Naive thymus-derived CD4-positive, alpha-beta T cell (primary cell): Measurements from ENCODE around the gene KRTAP19-5. TPM values are rescaled to one million over a fixed set of nuclear protein-coding genes. Genes with fewer than 3 reads are reported as not detected.

Experiments used
- ATAC-seq: fragments of 150-1000 bp; cut with Tn5 transposase; 2 replicates; pipeline ENCODE4 v1.10.0; 2021; ENCODE audit warnings: mild to moderate bottlenecking, moderate library complexity
- CTCF ChIA-PET: fragments of 350-600 bp; sonication (Branson Sonifier 250); formaldehyde crosslinking; loops from one replicate; lab custom pipeline; 2021; ENCODE audit warnings: antibody characterized with exemption; lab: Charles Lee
- POLR2A ChIA-PET: fragments of 350-600 bp; sonication (Branson Sonifier 250); formaldehyde crosslinking; loops from one replicate; lab custom pipeline; 2021; ENCODE audit warnings: antibody characterized with exemption, inconsistent platforms; lab: Charles Lee
- DNase-seq, 9 donors: peaks; one replicate each; pipeline versions ENCODE4 v3.0.0 to v3.0.0-alpha.2; 2020 to 2022; ENCODE audit warnings: mixed read lengths in 1 of 9
- H3K27ac ChIP-seq: one replicate; pipeline ENCODE4 v1.7.0; 2013; ENCODE audit warnings: mild to moderate bottlenecking, low read depth, low read length, moderate library complexity
- H3K27me3 ChIP-seq, 2 donors: one replicate each; pipeline ENCODE4 v1.7.0; 2013; ENCODE audit warnings: low read length in 2 of 2, mild to moderate bottlenecking in 2 of 2, moderate library complexity in 2 of 2; ENCODE audit not compliant: control insufficient read depth in 2 of 2, insufficient read depth in 2 of 2
- H3K36me3 ChIP-seq, 3 experiments: 1 replicate in 2 of 3; 2 replicates in 1 of 3; pipeline ENCODE4 v1.7.0; 2013; ENCODE audit warnings: low read length in 3 of 3, mild to moderate bottlenecking in 3 of 3, moderate library complexity in 1 of 3; ENCODE audit not compliant: insufficient read depth in 3 of 3, control insufficient read depth in 2 of 3
- H3K4me1 ChIP-seq, 2 donors: one replicate each; pipeline ENCODE4 v1.7.0; 2013; ENCODE audit warnings: low read length in 2 of 2, mild to moderate bottlenecking in 2 of 2, moderate library complexity in 1 of 2; ENCODE audit not compliant: control insufficient read depth in 2 of 2, insufficient read depth in 2 of 2
- H3K4me3 ChIP-seq: 2 replicates; pipeline ENCODE4 v1.7.0; 2013; ENCODE audit warnings: mild to moderate bottlenecking, low read length
- H3K9me3 ChIP-seq, 3 experiments: 1 replicate in 2 of 3; 2 replicates in 1 of 3; pipeline ENCODE4 v1.7.0; 2013; ENCODE audit warnings: low read length in 3 of 3; ENCODE audit not compliant: control insufficient read depth in 2 of 3
- H3K27ac Mint-ChIP-seq, 9 donors: one replicate each; pipeline ENCODE4 v1.8.0; 2020 to 2022; ENCODE audit warnings: mixed read lengths in 9 of 9, mild to moderate bottlenecking in 8 of 9, moderate library complexity in 5 of 9, inconsistent platforms in 2 of 9
- H3K27me3 Mint-ChIP-seq, 5 donors: one replicate each; pipeline ENCODE4 v1.8.0; 2021 to 2022; ENCODE audit warnings: mixed read lengths in 5 of 5, mild to moderate bottlenecking in 1 of 5
- H3K36me3 Mint-ChIP-seq, 5 donors: one replicate each; pipeline ENCODE4 v1.8.0; 2020 to 2022; ENCODE audit warnings: mixed read lengths in 5 of 5, mild to moderate bottlenecking in 3 of 5, inconsistent platforms in 1 of 5
- H3K4me1 Mint-ChIP-seq, 7 donors: one replicate each; pipeline ENCODE4 v1.8.0; 2020 to 2022; ENCODE audit warnings: mixed read lengths in 7 of 7, mild to moderate bottlenecking in 3 of 7, inconsistent platforms in 1 of 7
- H3K4me3 Mint-ChIP-seq, 10 donors: one replicate each; pipeline ENCODE4 v1.8.0; 2020 to 2022; ENCODE audit warnings: mild to moderate bottlenecking in 10 of 10, mixed read lengths in 10 of 10, moderate library complexity in 6 of 10, inconsistent platforms in 2 of 10
- H3K9me3 Mint-ChIP-seq, 11 donors: one replicate each; pipeline ENCODE4 v1.8.0; 2020 to 2022; ENCODE audit warnings: mixed read lengths in 11 of 11, mild to moderate bottlenecking in 4 of 11, inconsistent platforms in 1 of 11, moderate library complexity in 1 of 11
- intact Hi-C, 2 donors: fragments of 100-400 bp; cut with micrococcal nuclease; formaldehyde crosslinking; loops; one replicate each; pipeline ENCODE4 v1.15.1; 2023
- polyA plus RNA-seq, 2 donors: library from polyadenylated mRNA; unstranded; fragments of 300-500 nt; fragmentation: Illumina TruSeq; gene quantifications; one replicate each; pipeline ENCODE4 v1.2.3, GENCODE V29; 2021
- total RNA-seq, 6 experiments: library from RNA in 5 of 6; stranded (reverse) in 5 of 6; gene quantifications; 1 replicate in 5 of 6; 2 replicates in 1 of 6; pipeline ENCODE4 v1.2.3 and lab custom pipeline; 2021 to 2026

KRTAP19-5 gene
- total and polyA plus RNA-seq, 7 experiments from 2014 or later = not detected

DNA sequence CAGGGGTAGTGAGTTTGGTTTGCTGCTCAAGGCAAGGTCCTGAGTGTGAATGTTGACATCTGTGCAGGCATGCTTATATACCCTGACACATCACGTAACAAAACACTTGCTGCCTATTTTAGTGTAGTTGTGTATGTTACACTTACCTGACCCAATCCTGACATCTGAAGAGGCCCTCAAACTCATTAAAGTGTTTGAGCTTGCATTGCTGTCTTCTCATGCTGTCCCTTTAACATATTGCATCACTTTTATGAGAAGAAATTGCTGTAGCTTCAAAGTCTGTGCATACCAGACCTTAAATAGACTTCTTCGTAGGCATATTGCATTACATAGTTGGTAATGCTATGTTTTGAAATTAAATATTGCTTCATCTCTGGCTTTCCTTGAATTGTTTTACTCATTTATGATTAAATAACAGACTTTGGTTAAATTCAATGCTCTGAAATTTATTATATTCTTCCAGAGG, 9.9 kb downstream of the KRTAP19-5 start, which contains the start of gene KRTAP19-3:
KRTAP19-3 (minus strand) TSS at position 51 of the 466 bp plus-strand sequence. CDS start 56 bp downstream, outside the sequence.
- no peak within 1 kb of the TSS for H3K4me3 Mint-ChIP-seq
- POLR2A ChIA-PET = no interaction called here
- H3K27me3 Mint-ChIP-seq = peaks cover 0 to 9% (median 0%) of the 10 kb centered on the region in 5 donors

DNA sequence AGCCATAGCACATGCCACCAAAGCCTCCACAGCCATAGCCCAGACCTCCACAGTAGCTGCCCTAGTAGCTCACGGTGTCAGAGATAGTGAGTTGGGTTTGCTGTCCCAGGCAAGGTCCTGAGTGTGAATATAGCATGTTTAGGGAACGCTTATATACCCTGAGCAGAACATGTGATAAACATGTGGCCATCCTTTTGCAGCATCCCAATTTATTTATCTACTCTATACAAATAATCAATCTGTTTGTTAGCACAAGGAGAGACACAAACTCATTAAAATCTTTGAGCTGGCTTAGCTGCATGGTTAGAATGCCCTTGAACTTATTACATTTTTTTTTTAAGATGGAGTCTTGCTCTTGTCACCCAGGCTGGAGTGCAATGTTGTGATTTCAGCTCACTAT, 14.6 kb downstream of the KRTAP19-5 start, which contains the start of gene KRTAP19-2:
KRTAP19-2 (minus strand) TSS at position 101 of the 400 bp plus-strand sequence; CDS start at position 13, 88 bp downstream.
- DNase-seq (no peak), ATAC-seq (no peak)
- intact Hi-C loops = no loop called here
- H3K9me3 ChIP-seq = peaks cover 0 to 6% (median 0%) of the 10 kb centered on the region in 3 experiments
- Mint-ChIP-seq H3K9me3 (peaks cover 1 to 20% (median 8%) of the 10 kb centered on the region in 11 donors), H3K4me1 (no peaks in the 10 kb centered on the region), H3K4me3 (no peak within 1 kb of the TSS), H3K27me3 (peaks cover 0 to 7% (median 4%) of the 10 kb centered on the region in 5 donors), H3K27ac (no peak within 1 kb of the TSS), H3K36me3 (peaks cover 0 to 6% (median 0%) of the 10 kb centered on the region in 5 donors)
- POLR2A ChIA-PET = no interaction called here
- no peaks in the 10 kb centered on the region for H3K4me1 ChIP-seq
- H3K36me3 ChIP-seq = no peaks in the 10 kb centered on the region
- CTCF ChIA-PET = no interaction called here
- no peak within 1 kb of the TSS for H3K27ac ChIP-seq
- H3K27me3 ChIP-seq = no peaks in the 10 kb centered on the region
- no peak within 1 kb of the TSS for H3K4me3 ChIP-seq

More for the DNA sequence above, 9.9 kb downstream of the KRTAP19-5 start, which contains the start of gene KRTAP19-3:
- no peak within 1 kb of the TSS for H3K27ac Mint-ChIP-seq
- Histone ChIP-seq H3K27me3 (no peaks in the 10 kb centered on the region), H3K4me3 (no peak within 1 kb of the TSS), H3K27ac (no peak within 1 kb of the TSS), H3K36me3 (no peaks in the 10 kb centered on the region), H3K4me1 (no peaks in the 10 kb centered on the region), H3K9me3 (no peaks in the 10 kb centered on the region)
- H3K36me3 Mint-ChIP-seq = no peaks in the 10 kb centered on the region
- H3K4me1 Mint-ChIP-seq = no peaks in the 10 kb centered on the region
- no peak for ATAC-seq
- H3K9me3 Mint-ChIP-seq = peaks cover 0 to 10% (median 2%) of the 10 kb centered on the region in 11 donors
- no peak for DNase-seq
- intact Hi-C loops = no loop called here
- CTCF ChIA-PET = no interaction called here

DNA sequence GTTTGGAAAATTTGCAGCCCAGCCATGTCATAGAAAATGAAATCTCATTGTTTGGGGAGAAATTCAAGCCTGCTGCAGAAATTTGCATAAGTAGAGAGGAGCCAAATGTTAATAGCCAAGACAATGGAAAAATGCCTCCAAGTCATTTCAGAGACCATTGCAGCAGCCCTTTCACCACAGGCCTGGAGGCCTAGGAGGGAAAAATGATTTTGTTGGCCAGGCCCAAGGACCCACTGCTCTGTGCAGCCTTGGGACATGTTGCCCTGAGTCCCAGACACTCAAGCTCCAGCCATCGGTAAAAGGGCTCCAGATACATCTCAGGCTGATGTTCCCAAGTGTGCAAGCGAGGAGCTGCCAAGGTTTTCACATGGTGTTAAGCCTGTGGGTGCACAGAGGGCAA, 15.8 kb downstream of the KRTAP19-5 start:
- ChIA-PET CTCF (no interaction called here), POLR2A (no interaction called here)
- no peaks in the 10 kb centered on the region for H3K4me1 Mint-ChIP-seq
- peaks cover 3 to 20% (median 8%) of the 10 kb centered on the region in 11 donors for H3K9me3 Mint-ChIP-seq
- Histone ChIP-seq H3K27ac (no peak overlapping the region), H3K9me3 (peaks cover 0 to 6% (median 0%) of the 10 kb centered on the region in 3 experiments), H3K36me3 (no peaks in the 10 kb centered on the region), H3K4me3 (no peak overlapping the region), H3K4me1 (no peaks in the 10 kb centered on the region), H3K27me3 (no peaks in the 10 kb centered on the region)
- intact Hi-C loops = no loop called here
- H3K4me3 Mint-ChIP-seq = no peak overlapping the region
- no peak overlapping the region for H3K27ac Mint-ChIP-seq
- DNase-seq = no peak
- ATAC-seq = no peak
- H3K36me3 Mint-ChIP-seq = peaks cover 0 to 6% (median 0%) of the 10 kb centered on the region in 5 donors
- peaks cover 0 to 9% (median 4%) of the 10 kb centered on the region in 5 donors for H3K27me3 Mint-ChIP-seq

DNA sequence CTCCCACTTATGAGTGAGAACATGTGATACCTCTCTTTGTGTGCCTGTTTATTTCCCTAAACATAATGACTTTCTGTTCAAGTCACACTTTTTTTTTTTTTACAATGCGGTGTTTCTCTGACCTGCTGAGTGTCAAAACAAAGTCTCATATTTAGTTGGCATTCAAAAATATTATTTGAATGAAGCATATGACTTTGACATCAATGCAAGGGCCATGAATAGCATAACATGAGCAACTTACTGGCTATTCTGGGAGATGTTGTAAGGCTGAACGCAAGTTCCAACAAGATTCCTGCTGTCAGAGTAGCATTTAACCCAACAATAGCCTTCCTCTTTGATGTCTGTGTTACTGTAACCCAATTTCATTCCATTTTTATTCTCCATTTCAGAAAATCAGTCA, 19.8 kb downstream of the KRTAP19-5 start:
- ATAC-seq (no peak), DNase-seq (no peak)
- Mint-ChIP-seq H3K27me3 (peaks cover 0 to 17% (median 0%) of the 10 kb centered on the region in 5 donors), H3K4me1 (no peaks in the 10 kb centered on the region), H3K27ac (no peak overlapping the region), H3K4me3 (no peak overlapping the region), H3K9me3 (peaks cover 3 to 19% (median 8%) of the 10 kb centered on the region in 11 donors), H3K36me3 (peaks cover 0 to 6% (median 0%) of the 10 kb centered on the region in 5 donors)
- no peaks in the 10 kb centered on the region for H3K36me3 ChIP-seq
- CTCF ChIA-PET = no interaction called here
- no peak overlapping the region for H3K4me3 ChIP-seq
- H3K27me3 ChIP-seq = no peaks in the 10 kb centered on the region
- intact Hi-C loops = no loop called here
- no peak overlapping the region for H3K27ac ChIP-seq
- POLR2A ChIA-PET = no interaction called here
- H3K9me3 ChIP-seq = peaks cover 0 to 6% (median 0%) of the 10 kb centered on the region in 3 experiments
- no peaks in the 10 kb centered on the region for H3K4me1 ChIP-seq

DNA sequence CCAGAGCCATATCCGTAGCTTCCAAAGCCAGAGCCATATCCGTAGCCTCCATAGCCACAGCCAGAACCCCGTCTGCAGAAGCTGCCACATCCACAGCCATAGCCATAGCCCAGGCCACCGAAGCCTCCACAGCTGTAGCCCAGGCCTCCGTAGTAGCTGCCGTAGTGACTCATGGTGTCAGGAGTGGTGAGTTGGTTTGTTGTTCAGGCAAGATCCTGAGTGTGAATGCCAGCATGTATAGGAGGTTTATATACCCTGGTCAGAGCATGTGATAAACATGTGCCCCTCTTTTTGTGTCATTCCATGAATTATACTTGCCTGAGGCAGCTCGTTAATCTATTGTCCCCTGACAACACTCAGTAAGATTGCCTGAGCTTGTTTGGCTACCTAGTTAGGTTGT, 21.8 kb downstream of the KRTAP19-5 start, which contains the start of gene KRTAP19-1:
KRTAP19-1 (minus strand) TSS at position 223 of the 400 bp plus-strand sequence; CDS start at position 173, 50 bp downstream.
- ATAC-seq (no peak), DNase-seq (no peak)
- H3K27ac Mint-ChIP-seq = no peak within 1 kb of the TSS
- H3K4me3 Mint-ChIP-seq = no peak within 1 kb of the TSS
- CTCF ChIA-PET = no interaction called here
- Histone ChIP-seq H3K4me1 (no peaks in the 10 kb centered on the region), H3K36me3 (no peaks in the 10 kb centered on the region), H3K27ac (no peak within 1 kb of the TSS), H3K27me3 (no peaks in the 10 kb centered on the region), H3K9me3 (no peaks in the 10 kb centered on the region), H3K4me3 (no peak within 1 kb of the TSS)
- H3K9me3 Mint-ChIP-seq = peaks cover 0 to 5% (median 0%) of the 10 kb centered on the region in 11 donors
- POLR2A ChIA-PET = no interaction called here
- intact Hi-C loops = no loop called here
- no peaks in the 10 kb centered on the region for H3K4me1 Mint-ChIP-seq
- peaks cover 0 to 17% (median 0%) of the 10 kb centered on the region in 5 donors for H3K27me3 Mint-ChIP-seq
- H3K36me3 Mint-ChIP-seq = no peaks in the 10 kb centered on the region

DNA sequence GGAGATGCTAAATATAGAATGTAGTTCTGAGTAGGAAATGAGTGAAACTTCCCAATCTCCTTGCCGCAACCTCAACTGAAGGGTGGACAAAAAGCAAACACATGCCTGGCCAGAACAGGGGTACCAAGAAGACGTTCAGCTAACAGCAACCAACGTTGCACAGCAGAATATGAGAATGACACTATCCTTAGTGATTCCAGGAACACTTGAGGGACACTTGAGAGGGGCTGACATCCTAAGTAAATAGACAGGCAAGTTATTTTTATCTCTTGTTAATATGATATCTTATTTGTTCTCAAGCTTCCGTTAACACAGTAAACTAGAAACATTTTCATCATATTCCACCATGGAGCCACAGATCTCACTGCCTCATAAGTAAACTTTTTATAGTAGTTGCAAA, 22.7 kb downstream of the KRTAP19-5 start:
- no peak overlapping the region for H3K27ac ChIP-seq
- ChIA-PET CTCF (no interaction called here), POLR2A (no interaction called here)
- no peak for DNase-seq
- peaks cover 0 to 1% (median 0%) of the 10 kb centered on the region in 11 donors for H3K9me3 Mint-ChIP-seq
- no peaks in the 10 kb centered on the region for H3K4me1 ChIP-seq
- no peaks in the 10 kb centered on the region for H3K27me3 ChIP-seq
- H3K4me1 Mint-ChIP-seq = peaks cover 0 to 2% (median 0%) of the 10 kb centered on the region in 7 donors
- ATAC-seq = no peak
- H3K27me3 Mint-ChIP-seq = peaks cover 0 to 17% (median 0%) of the 10 kb centered on the region in 5 donors
- no peak overlapping the region for H3K27ac Mint-ChIP-seq
- H3K4me3 Mint-ChIP-seq = no peak overlapping the region
- no peaks in the 10 kb centered on the region for H3K9me3 ChIP-seq
- H3K36me3 Mint-ChIP-seq = no peaks in the 10 kb centered on the region
- H3K36me3 ChIP-seq = no peaks in the 10 kb centered on the region
- no peak overlapping the region for H3K4me3 ChIP-seq
- intact Hi-C loops = no loop called here

DNA sequence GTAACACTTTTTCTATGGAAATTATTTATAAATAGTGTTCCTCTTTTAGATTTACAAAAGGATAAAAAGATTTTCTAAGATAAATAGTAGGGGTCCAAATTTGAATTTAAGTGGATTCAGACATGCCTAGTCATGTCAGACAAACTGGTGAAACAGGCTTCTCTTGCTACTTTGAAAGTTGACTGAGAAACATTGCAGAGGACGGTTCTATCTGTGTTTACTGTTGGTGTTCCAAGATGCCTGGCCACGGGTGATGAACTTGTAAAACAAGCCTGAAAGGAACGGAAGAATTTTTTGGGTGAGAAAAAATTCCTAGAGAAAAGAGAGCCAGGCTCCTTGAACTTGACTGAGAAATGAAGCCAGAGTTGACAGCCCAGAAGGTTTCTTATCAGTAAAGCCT, 23.9 kb downstream of the KRTAP19-5 start:
- Mint-ChIP-seq H3K36me3 (no peaks in the 10 kb centered on the region), H3K4me1 (peaks cover 0 to 2% (median 0%) of the 10 kb centered on the region in 7 donors), H3K4me3 (no peak overlapping the region), H3K27me3 (peaks cover 0 to 17% (median 0%) of the 10 kb centered on the region in 5 donors), H3K27ac (no peak overlapping the region), H3K9me3 (peaks cover 0 to 1% (median 0%) of the 10 kb centered on the region in 11 donors)
- Histone ChIP-seq H3K4me1 (no peaks in the 10 kb centered on the region), H3K27ac (no peak overlapping the region), H3K27me3 (no peaks in the 10 kb centered on the region), H3K36me3 (no peaks in the 10 kb centered on the region), H3K4me3 (no peak overlapping the region), H3K9me3 (no peaks in the 10 kb centered on the region)
- DNase-seq (no peak), ATAC-seq (no peak)
- POLR2A ChIA-PET = no interaction called here
- intact Hi-C loops = no loop called here
- CTCF ChIA-PET = no interaction called here
